ENCODE measurements around the gene LARGE1.

The LARGE1 gene

DNA sequence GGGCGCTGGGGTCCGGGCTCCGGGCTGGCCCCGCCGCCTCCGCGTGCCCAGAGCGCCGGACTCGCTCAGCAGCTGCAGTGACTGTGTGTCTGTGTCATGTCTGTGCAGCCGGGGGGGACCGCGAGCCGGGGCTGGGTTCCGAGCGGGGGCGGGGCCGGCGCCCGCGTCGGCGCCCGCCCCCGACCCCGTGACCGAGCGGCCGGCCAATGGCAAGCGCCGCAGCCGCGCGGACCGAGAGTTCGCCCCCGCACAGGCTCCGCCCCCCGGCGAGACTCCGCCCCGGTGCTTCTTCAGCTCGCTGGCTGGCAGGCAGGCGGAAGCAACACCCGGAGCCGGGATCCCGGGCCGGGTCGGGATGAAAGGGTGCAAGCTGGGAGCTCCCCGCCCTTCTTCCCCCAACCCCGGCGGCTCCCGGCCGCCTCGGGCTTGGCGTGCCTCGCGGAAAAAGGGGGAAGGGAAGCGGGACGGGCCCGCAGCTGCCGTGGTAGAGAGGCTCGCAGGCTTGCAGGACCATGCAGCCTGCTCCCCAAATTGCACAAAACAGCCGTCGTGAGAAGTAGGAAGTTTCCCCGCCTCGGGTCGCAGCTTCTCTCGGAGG is 750 bp upstream of the LARGE1 start:
- Mint-ChIP-seq H3K27me3 (peaks cover 38% of the 10 kb centered on the region), H3K27ac (peak overlapping the region; percentile 43), H3K4me1 (peaks cover 50% of the 10 kb centered on the region), H3K36me3 (no peaks in the 10 kb centered on the region), H3K4me3 (peak overlapping the region; percentile 87), H3K9me3 (no peaks in the 10 kb centered on the region)
- peak; percentile 93 for ATAC-seq

DNA sequence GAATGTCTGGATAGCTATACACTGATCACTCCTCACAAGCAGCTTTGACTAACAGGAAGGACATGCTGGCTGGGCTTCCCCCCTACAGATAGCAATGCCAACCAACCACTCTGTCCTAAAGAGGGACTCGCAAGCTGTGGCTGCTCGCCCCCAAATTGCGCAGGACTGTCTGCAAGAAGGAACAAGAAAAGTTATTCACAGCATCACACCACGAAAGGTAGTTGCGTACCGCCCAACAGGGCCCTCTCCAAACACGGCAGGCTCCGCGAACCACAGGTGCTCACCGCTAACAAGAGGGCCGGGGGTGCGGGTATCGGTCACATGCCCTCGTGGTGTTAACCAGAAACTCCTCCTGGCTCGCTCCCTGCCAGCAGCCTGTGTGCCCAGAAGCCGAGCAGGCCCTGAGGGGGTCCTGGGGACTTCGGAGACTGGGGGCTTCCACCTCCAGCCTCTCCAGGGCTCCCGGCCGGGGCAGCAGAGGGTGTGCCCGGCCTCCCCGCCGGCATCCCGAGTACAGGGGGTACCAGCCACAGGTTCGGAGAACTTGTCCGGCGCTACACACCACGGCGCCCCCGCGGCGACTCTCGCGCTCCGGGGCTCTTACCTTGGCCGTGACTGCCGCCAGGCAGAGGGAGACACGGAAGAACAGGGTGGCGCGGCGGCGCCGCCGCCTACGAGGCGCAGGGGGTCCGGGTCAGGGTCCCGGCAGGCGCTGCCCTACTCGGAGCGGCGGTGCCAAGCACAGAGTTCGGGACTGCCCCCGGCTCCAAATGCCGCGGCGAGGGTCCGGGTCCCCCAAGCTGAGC is 682 bp downstream of the LARGE1 start:
- Mint-ChIP-seq H3K4me1 (peaks cover 50% of the 10 kb centered on the region), H3K27me3 (peaks cover 38% of the 10 kb centered on the region), H3K9me3 (no peaks in the 10 kb centered on the region), H3K36me3 (no peaks in the 10 kb centered on the region), H3K4me3 (peak overlapping the region; percentile 71), H3K27ac (peak overlapping the region; percentile 2)
- peak; percentile 7 for ATAC-seq

DNA sequence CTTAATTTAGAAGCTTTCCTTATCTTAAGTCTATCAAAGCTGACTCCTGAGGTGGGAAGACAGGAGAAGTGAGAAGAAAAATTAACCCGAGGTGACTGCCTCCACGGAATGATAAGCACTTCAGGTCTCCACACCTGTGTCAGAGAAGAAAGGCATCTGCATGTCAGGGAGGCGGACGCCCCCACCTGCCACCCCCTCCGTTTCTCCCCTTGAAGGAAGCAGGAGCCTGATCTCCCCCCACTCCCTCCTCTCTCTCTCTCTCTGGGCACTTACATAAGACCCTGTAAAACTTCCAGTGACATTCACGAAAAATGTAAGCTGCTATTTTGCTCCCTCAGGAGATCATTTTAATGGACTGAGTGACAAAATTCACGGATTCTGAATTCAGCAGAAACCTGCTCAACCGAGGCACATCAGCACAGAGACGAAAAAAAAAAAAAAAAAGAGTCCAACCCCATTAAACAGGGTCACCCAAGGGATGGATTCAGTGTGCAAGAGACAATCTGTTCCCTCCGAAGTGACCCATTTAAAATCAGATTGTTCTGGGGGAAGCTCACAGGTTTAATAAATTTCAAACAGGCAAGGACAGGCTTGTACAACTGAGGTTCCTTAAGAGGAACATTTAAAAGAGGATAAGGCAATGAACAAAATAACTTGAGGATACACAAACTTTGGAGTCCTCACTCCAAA is 1.5 kb downstream of the LARGE1 start:
- H3K27ac Mint-ChIP-seq, result peak overlapping the region; percentile 2

DNA sequence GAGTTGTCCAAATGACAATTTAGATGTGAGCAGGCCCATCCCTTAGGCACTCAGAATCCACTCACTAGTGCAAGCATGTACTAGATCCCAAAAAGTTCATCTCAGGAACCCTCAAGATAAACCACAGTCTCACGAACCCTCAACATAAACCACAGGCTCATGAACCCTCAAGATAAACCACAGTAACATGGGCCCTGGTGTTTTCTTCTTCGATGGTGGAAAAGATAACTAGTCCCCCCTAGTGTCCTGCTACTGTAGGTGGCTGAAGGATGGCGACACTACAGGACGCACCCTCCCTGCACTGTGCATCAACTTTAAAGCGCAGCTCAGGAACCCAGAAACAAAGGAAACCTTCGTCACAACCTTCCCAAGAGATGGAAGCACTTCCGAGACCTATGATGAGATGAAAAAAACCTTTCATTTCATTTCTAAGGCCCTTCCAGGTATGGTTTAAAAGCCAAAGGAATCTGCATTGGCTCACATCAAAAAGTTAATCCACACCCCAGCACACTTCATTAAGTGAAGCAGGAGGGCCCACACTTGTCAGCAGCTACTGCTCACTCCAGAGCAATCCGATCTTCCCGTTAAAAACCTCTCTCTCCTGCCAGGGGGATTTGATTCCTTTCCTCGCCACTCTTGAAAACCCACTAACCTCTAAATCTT is 2.4 kb downstream of the LARGE1 start:
- H3K9me3 Mint-ChIP-seq, result no peaks in the 10 kb centered on the region
- ATAC-seq, result no peak
- H3K4me3 Mint-ChIP-seq, result no peak overlapping the region
- no peaks in the 10 kb centered on the region for H3K36me3 Mint-ChIP-seq
- no peak overlapping the region for H3K27ac Mint-ChIP-seq
- H3K27me3 Mint-ChIP-seq, result peaks cover 24% of the 10 kb centered on the region
- peaks cover 41% of the 10 kb centered on the region for H3K4me1 Mint-ChIP-seq

More for the DNA sequence above, 1.5 kb downstream of the LARGE1 start:
- peaks cover 34% of the 10 kb centered on the region for H3K27me3 Mint-ChIP-seq
- peak overlapping the region; percentile 71 for H3K4me3 Mint-ChIP-seq
- no peaks in the 10 kb centered on the region for H3K36me3 Mint-ChIP-seq
- H3K9me3 Mint-ChIP-seq, result no peaks in the 10 kb centered on the region
- peaks cover 50% of the 10 kb centered on the region for H3K4me1 Mint-ChIP-seq
- ATAC-seq, result no peak

DNA sequence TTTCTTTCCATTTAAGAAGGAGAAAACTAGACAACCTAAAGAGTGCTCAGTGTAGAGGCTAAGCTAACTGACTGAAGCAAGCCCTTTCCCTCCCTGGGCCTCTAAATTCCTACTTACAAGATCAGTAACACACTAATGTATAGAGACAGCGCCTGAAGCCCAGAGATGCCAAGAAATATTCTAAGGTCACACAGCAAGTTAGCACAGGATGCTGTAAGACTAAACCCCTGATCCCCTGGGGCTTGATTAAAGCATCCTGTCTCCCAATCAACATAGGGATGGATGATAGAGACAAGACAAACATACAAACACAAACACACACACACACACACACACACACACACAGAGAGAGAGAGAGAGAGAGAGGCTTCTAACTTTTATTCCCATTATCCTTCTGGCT is 5.6 kb downstream of the LARGE1 start:
- no peak overlapping the region for H3K27ac Mint-ChIP-seq
- H3K9me3 Mint-ChIP-seq, result no peaks in the 10 kb centered on the region
- peaks cover 27% of the 10 kb centered on the region for H3K4me1 Mint-ChIP-seq
- H3K4me3 Mint-ChIP-seq, result no peak overlapping the region
- ATAC-seq, result no peak
- H3K36me3 Mint-ChIP-seq, result no peaks in the 10 kb centered on the region
- peaks cover 19% of the 10 kb centered on the region for H3K27me3 Mint-ChIP-seq

DNA sequence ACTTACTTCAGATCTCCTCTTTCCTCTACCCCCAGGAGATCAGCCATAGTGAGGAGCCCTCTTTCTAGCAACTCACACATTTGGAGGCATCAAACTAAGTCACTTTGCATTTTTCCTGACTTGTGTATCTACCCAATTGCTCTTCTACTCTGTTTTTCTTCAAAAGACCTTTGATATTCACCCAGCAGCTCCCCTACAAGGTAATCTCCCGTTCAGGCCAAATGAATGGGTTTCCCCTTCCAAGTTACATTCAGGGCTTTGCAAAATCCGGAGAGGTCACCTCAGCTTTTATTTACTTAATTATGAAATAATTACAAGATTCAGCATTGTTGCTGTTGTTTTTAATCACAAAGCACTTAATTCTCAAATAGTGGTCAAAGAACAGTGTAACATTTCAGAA is 6.1 kb downstream of the LARGE1 start:
- Mint-ChIP-seq H3K27ac (no peak overlapping the region), H3K27me3 (peaks cover 13% of the 10 kb centered on the region), H3K36me3 (no peaks in the 10 kb centered on the region), H3K4me1 (peaks cover 22% of the 10 kb centered on the region), H3K9me3 (no peaks in the 10 kb centered on the region), H3K4me3 (no peak overlapping the region)
- no peak for ATAC-seq

DNA sequence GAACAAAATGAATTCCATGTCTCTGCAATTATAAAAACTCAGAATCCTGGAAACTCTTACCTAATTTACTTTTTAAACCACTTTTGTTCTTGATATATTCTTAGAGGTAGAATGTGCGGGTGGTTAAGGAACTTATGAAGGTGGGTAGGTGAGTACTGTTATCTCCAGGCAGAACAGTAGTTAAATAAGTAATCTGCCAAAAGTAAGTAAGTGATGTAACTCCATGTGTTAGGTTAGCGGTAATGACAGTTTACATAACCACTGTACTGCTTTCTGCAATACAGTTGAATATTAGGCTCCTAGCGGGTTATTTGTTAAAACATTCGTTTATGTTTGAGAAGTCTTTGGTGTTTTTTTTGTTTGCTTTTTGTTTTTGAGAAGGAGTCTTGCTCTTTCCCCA is 7.1 kb downstream of the LARGE1 start:
- Mint-ChIP-seq H3K27me3 (peaks cover 4% of the 10 kb centered on the region), H3K4me1 (peaks cover 16% of the 10 kb centered on the region), H3K9me3 (no peaks in the 10 kb centered on the region), H3K27ac (no peak overlapping the region), H3K36me3 (no peaks in the 10 kb centered on the region), H3K4me3 (no peak overlapping the region)
- no peak for ATAC-seq

DNA sequence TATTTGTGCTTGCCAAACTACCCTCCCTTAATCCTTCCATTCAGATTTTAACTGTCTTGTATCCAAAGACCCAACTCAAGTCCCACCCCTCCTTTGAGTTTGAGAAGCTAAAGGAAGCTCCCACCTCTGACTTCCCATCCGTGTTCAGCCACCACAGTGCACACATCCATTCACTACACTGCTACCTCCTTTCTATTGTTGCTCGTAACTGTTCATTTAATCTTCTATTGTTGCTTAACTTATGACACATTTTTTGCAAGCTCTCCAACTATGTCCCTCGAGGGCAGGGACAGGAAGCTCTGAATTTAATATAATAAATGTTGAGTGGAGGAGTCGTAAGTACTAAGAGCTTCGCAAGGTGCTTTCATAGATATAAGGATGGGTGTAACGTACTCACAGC is 10.4 kb downstream of the LARGE1 start:
- Mint-ChIP-seq H3K27ac (no peak overlapping the region), H3K36me3 (no peaks in the 10 kb centered on the region), H3K4me1 (peaks cover 6% of the 10 kb centered on the region), H3K9me3 (no peaks in the 10 kb centered on the region), H3K27me3 (no peaks in the 10 kb centered on the region), H3K4me3 (no peak overlapping the region)
- ATAC-seq, result no peak

DNA sequence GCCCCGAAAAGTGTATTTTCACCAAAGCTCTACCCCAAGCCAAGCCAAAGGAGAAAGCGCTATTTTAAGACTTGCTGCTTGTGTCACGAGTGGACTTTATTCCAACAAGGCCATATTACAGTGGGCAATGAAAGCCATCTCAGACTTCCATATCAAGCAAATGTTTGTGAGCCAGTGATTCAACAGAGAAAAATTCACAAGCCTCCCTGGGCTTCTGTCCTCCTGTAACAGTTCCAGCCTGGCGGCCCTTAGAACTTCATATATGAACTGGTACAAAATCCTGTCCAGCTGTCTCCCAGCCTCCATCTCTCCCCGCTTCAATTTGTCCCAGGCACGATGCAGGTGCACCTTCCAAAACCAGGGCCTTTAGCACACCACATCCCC is 11.2 kb downstream of the LARGE1 start:
- no peak for ATAC-seq
- no peaks in the 10 kb centered on the region for H3K36me3 Mint-ChIP-seq
- H3K27me3 Mint-ChIP-seq, result no peaks in the 10 kb centered on the region
- H3K27ac Mint-ChIP-seq, result peak overlapping the region; percentile 42
- no peaks in the 10 kb centered on the region for H3K9me3 Mint-ChIP-seq
- peaks cover 6% of the 10 kb centered on the region for H3K4me1 Mint-ChIP-seq
- H3K4me3 Mint-ChIP-seq, result no peak overlapping the region

DNA sequence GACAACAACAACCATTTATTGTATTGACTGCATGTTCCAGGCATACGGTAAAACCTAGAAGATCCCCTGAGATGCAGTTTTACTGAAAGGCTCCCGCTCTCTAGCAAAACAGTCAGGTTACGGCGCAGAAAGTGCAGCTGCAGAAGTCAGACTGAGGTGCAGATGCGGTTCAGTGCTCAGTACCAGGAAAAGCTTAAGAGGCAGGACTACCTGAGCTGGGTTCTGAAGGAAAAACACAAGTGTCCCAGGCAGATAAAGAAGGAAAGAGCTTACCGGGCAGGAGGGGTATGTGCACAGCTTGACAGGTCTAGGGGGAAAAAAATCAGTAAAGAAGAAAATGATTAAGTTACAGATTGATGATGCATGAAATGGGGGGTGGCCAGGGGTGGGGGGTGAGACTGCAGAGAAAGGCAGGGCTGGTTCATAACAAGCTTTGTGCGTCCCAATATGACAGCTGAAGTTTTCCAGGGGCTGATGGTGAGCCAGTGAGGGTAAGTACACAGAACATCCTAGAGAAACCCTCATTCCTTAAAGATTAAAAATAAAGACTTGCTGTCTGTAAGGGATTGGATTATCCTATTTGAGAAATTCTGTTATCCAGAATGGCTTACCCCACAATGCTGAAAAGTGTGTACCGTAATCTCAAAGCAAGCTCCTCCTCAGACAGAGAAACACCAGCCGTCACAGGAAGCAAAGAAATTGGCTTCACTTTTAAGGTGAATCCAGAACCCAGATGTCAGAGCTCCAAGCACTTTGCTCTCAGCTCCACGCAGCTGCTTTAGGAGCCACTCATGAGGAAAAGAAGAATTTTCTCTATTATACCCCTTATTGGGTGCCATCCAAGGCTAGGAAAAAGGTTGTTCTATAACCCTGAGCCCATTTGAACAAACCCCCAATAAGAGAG is 11.9 kb downstream of the LARGE1 start:
- ATAC-seq, result no peak
- Mint-ChIP-seq H3K36me3 (no peaks in the 10 kb centered on the region), H3K27ac (no peak overlapping the region), H3K4me3 (no peak overlapping the region), H3K4me1 (peaks cover 6% of the 10 kb centered on the region), H3K9me3 (no peaks in the 10 kb centered on the region), H3K27me3 (no peaks in the 10 kb centered on the region)

DNA sequence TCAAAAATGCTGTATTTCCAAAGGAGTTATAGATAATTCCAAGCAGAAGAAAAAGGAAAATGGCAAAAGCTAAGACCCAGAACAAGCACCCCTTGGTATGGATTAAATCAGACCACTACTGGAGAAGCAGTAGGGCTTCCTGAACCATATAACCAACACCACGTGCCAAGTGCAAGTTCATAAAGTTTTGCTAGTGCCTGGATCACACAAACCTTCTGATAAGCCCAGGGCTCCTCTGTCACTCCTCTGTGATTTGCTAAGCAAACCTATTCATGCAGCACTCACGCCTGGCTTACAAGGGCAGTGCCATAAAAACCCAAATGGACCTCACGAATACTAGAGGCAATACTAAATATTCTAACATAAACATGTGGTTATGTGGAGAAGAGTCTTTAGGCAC is 13.3 kb downstream of the LARGE1 start:
- ATAC-seq, result no peak
- no peak overlapping the region for H3K4me3 Mint-ChIP-seq
- H3K9me3 Mint-ChIP-seq, result no peaks in the 10 kb centered on the region
- H3K4me1 Mint-ChIP-seq, result peaks cover 6% of the 10 kb centered on the region
- H3K36me3 Mint-ChIP-seq, result no peaks in the 10 kb centered on the region
- no peak overlapping the region for H3K27ac Mint-ChIP-seq
- H3K27me3 Mint-ChIP-seq, result no peaks in the 10 kb centered on the region

DNA sequence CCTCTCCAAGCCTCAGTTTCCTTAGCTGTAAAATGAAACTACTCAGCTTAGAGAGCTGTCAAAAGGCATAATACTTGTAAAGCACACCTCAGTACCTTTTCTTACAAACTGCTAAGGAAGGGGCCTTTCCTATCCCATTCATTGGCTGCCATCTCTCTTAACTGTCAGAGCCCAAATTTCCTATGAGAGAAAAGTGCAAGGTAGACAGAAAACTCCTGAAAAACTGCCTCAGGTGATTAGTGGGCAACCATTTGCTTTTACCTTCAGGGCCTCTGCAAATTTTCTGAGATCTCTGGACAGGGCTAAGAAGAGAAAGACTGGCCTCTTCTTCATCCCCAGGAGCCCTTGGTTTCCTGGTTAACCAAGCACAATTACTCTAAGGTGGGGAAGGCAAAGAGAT is 13.8 kb downstream of the LARGE1 start:
- peaks cover 6% of the 10 kb centered on the region for H3K4me1 Mint-ChIP-seq
- ATAC-seq, result no peak
- no peaks in the 10 kb centered on the region for H3K9me3 Mint-ChIP-seq
- no peak overlapping the region for H3K27ac Mint-ChIP-seq
- no peaks in the 10 kb centered on the region for H3K27me3 Mint-ChIP-seq
- H3K36me3 Mint-ChIP-seq, result no peaks in the 10 kb centered on the region
- H3K4me3 Mint-ChIP-seq, result no peak overlapping the region

DNA sequence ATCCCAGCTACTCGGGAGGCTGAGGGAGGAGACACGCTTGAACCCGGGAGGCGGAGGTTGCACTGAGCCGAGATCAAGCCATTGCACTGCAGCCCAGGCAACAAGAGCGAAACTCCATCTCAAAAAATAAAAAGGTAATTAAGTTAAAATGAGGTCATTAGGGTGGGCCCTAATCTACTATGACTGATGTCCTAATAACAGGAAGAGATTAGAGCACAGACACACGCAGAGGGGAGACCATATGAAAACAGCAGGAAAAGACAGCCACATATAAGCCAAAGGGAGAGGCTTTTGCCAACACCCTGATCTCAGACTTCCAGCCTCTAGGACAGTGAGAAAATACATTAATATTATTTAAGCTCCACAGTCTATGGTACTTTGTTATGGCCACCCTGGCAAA is 17.3 kb downstream of the LARGE1 start:
- no peaks in the 10 kb centered on the region for H3K27me3 Mint-ChIP-seq
- H3K27ac Mint-ChIP-seq, result no peak overlapping the region
- ATAC-seq, result no peak
- no peak overlapping the region for H3K4me3 Mint-ChIP-seq
- H3K9me3 Mint-ChIP-seq, result no peaks in the 10 kb centered on the region
- peaks cover 6% of the 10 kb centered on the region for H3K4me1 Mint-ChIP-seq
- H3K36me3 Mint-ChIP-seq, result no peaks in the 10 kb centered on the region

DNA sequence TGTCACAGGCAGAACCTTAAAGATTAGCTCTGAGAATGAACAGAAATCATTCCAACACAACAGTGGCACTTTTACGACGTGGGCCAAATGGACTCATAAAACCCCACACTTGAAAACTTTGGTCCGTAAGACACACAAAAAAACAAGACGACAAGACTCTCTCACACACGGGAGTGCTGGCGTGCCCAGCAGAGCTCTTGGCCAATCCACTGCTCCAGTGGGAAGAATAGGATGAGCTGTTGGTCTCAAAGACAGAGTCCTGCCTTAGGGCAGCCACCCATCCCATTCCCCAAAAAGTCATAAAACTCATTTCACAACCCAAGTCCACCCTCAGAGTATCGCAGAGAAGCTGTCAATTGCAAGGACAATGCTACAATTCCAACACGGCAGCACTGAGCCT is 18.2 kb downstream of the LARGE1 start:
- Mint-ChIP-seq H3K27me3 (no peaks in the 10 kb centered on the region), H3K4me3 (no peak overlapping the region), H3K9me3 (no peaks in the 10 kb centered on the region), H3K27ac (no peak overlapping the region), H3K36me3 (no peaks in the 10 kb centered on the region), H3K4me1 (peaks cover 11% of the 10 kb centered on the region)
- no peak for ATAC-seq

DNA sequence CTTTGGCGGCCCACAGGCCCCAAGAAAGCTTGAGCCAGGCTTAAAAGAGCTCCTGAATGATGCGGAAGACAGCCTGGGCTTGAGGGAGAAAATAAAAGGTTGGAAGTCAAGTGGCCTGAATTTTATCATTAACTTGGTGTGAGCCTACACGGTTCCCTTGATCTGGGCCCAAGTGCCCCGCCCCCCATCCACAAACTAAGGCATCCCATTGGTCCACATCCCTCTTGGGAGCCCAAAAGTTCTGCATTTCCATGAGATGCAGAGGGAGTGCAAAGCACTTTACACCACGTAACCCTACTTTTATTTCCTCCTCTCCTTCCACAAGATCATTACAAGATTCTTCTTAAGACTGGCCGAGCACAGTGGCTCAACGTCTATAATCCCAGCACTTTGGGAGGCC is 22.2 kb downstream of the LARGE1 start:
- H3K9me3 Mint-ChIP-seq, result peaks cover 3% of the 10 kb centered on the region
- H3K27ac Mint-ChIP-seq, result no peak overlapping the region
- H3K36me3 Mint-ChIP-seq, result peaks cover 6% of the 10 kb centered on the region
- H3K4me1 Mint-ChIP-seq, result peaks cover 26% of the 10 kb centered on the region
- H3K27me3 Mint-ChIP-seq, result no peaks in the 10 kb centered on the region
- H3K4me3 Mint-ChIP-seq, result no peak overlapping the region
- no peak for ATAC-seq
